GM19463 (cell line): Measurements from ENCODE around the gene HSF5.
"Not testable (repeated sequence)": the region's sequence is repeated elsewhere in the genome, so short reads cannot be mapped to it uniquely, and the experiment has no call there.

ENCODE experiments used
- ATAC-seq: cut with Tn5 transposase; IDR thresholded peaks from one replicate; pipeline ENCODE4 v1.9.1; 2021; ENCODE audit warnings: mild to moderate bottlenecking, moderate library complexity; ENCODE audit not compliant: unreplicated experiment

HSF5 gene

GRCh38 chr17:58414596-58414997 is 73.6 kb downstream of the HSF5 start:
- ATAC-seq: no peak

- ATAC-seq: no peak
Measured at GRCh38 chr17:58413684-58414083, 74.5 kb downstream of the HSF5 start.

GRCh38 chr17:58412961-58413586 is 75.1 kb downstream of the HSF5 start:
- ATAC-seq: no peak

- ATAC-seq: no peak
Measured at GRCh38 chr17:58412064-58412703, 76.0 kb downstream of the HSF5 start.

- ATAC-seq: no peak
Measured at GRCh38 chr17:58411408-58411894, 76.8 kb downstream of the HSF5 start.

- no peak for ATAC-seq
Measured at GRCh38 chr17:58410714-58411407, 77.3 kb downstream of the HSF5 start.

GRCh38 chr17:58409432-58409831 is 78.8 kb downstream of the HSF5 start:
- ATAC-seq: no peak

GRCh38 chr17:58403311-58403710 is 84.9 kb downstream of the HSF5 start:
- no peak for ATAC-seq

GRCh38 chr17:58402679-58403078 is 85.5 kb downstream of the HSF5 start:
- ATAC-seq: no peak

GRCh38 chr17:58402047-58402446 is 86.2 kb downstream of the HSF5 start:
- ATAC-seq: no peak

- no peak for ATAC-seq
Measured at GRCh38 chr17:58401287-58401686, 86.9 kb downstream of the HSF5 start.

- no peak for ATAC-seq
Measured at GRCh38 chr17:58400826-58401225, 87.4 kb downstream of the HSF5 start.

- no peak for ATAC-seq
Measured at GRCh38 chr17:58399974-58400373, 88.2 kb downstream of the HSF5 start.

GRCh38 chr17:58398574-58399266 is 89.5 kb downstream of the HSF5 start:
- ATAC-seq: no peak

- ATAC-seq: not testable (repeated sequence)
Measured at GRCh38 chr17:58397421-58397820, 90.8 kb downstream of the HSF5 start.

GRCh38 chr17:58396173-58396572 is 92.0 kb downstream of the HSF5 start:
- ATAC-seq: no peak

- no peak for ATAC-seq
Measured at GRCh38 chr17:58394534-58395223, 93.5 kb downstream of the HSF5 start.

- ATAC-seq: no peak
Measured at GRCh38 chr17:58391302-58391984, 96.8 kb downstream of the HSF5 start.

- no peak for ATAC-seq
Measured at GRCh38 chr17:58390884-58391283, 97.3 kb downstream of the HSF5 start.
